ENCODE data around the gene HOXA4.

DNA sequence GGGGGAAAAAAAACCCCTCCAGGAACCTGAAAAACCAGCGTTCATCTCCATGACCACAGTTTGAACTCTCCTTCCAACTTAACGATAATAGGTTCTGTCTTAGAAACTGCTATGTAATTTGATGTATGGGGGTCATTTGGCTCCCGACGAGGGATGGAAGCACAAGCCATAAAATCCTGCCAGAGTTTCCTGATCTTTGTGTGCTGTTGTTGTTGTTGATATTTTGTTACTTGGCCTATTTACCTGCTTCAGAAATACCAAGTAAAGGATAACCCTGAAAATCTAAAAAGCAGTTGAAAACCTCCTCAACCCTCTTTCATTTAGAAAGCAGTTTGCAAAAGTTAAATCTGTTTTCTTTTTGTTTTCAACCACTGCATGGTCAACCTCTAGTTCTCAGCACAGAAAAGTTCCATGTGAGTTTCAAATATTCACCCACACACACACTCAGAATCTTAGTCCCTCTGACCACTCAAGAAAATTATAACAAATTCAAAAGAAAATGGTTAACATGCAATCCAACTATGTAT, 18.7 kb downstream of the HOXA4 start:
- TF ChIP-seq EZH2 (IDR thresholded peaks at IDR 0.05; ENCODE audit: borderline replicate concordance, control insufficient read depth, low read depth, low read length) (no peak), RCOR1 (conservative IDR thresholded peaks at IDR 0.05; ENCODE audit: low read depth, low read length) (no peak)
